Hepatocyte (in vitro differentiated cells): Measurements from ENCODE around the gene ATAD2B. TPM values are rescaled to one million over a fixed set of nuclear protein-coding genes. Genes with fewer than 3 reads are reported as not detected.
A peak's percentile ranks its signal among the peaks of the same experiment; 100 is the strongest.

Experiments
- DNase-seq: peaks from one replicate; pipeline ENCODE4 v3.0.0-alpha.2; 2016; ENCODE audit warnings: low spot score
- H2AFZ ChIP-seq: fragments of 200-600 bp; sonication (generic); 2 replicates; pipeline ENCODE4 v1.6.0; 2016; ENCODE audit warnings: antibody characterized with exemption, mild to moderate bottlenecking
- H3K27ac ChIP-seq: fragments of 200-600 bp; sonication (generic); 2 replicates; pipeline ENCODE4 v1.5.1; 2016; ENCODE audit warnings: mild to moderate bottlenecking
- H3K27me3 ChIP-seq: fragments of 200-600 bp; sonication (generic); 2 replicates; pipeline ENCODE4 v1.6.1; 2016
- H3K36me3 ChIP-seq: fragments of 200-600 bp; sonication (generic); replicated peaks from 2 replicates; pipeline ENCODE4 v1.5.1; 2016; ENCODE audit warnings: low read depth; ENCODE audit not compliant: insufficient read depth
- H3K4me1 ChIP-seq: fragments of 200-600 bp; sonication (generic); 2 replicates; pipeline ENCODE4 v1.5.1; 2016; ENCODE audit warnings: mild to moderate bottlenecking, moderate library complexity; ENCODE audit not compliant: insufficient read depth
- H3K4me2 ChIP-seq: fragments of 200-600 bp; sonication (generic); 2 replicates; pipeline ENCODE4 v1.6.0; 2016
- H3K4me3 ChIP-seq: fragments of 200-600 bp; sonication (generic); 2 replicates; pipeline ENCODE4 v1.5.1; 2016; ENCODE audit warnings: mild to moderate bottlenecking
- H3K79me2 ChIP-seq: fragments of 200-600 bp; sonication (generic); 2 replicates; pipeline ENCODE4 v1.6.0; 2017; ENCODE audit warnings: mild to moderate bottlenecking
- H3K9me2 ChIP-seq: fragments of 200-600 bp; sonication (generic); replicated peaks from 2 replicates; pipeline ENCODE4 v1.6.0; 2017; ENCODE audit warnings: mild to moderate bottlenecking; ENCODE audit not compliant: insufficient read depth
- H3K9me3 ChIP-seq: fragments of 200-600 bp; sonication (generic); 2 replicates; pipeline ENCODE4 v1.5.1; 2016; ENCODE audit warnings: low read depth, mild to moderate bottlenecking
- H4K20me1 ChIP-seq: fragments of 200-600 bp; sonication (generic); 2 replicates; pipeline ENCODE4 v1.6.0; 2016; ENCODE audit warnings: mild to moderate bottlenecking; ENCODE audit not compliant: insufficient read depth, poor library complexity, severe bottlenecking
- EZH2 ChIP-seq: fragments of 200-600 bp; sonication (generic); IDR thresholded peaks from 2 replicates; pipeline ENCODE4 v1.6.1; 2016; ENCODE audit warnings: antibody characterized with exemption, mild to moderate bottlenecking, borderline replicate concordance
- EZH2phosphoT487 ChIP-seq: fragments of 200-600 bp; sonication (generic); IDR thresholded peaks from one replicate; pipeline ENCODE4 v1.6.1; 2018; ENCODE audit warnings: antibody characterized with exemption, mild to moderate bottlenecking, low read depth, moderate library complexity; ENCODE audit not compliant: unreplicated experiment, severe bottlenecking
- WGBS: methylation state at CpG from one replicate; pipeline ENCODE4 v1.1.6; 2016; ENCODE audit warnings: low lambda C conversion rate; ENCODE audit errors: missing lambda C conversion rate; 5-methylcytosine and 5-hydroxymethylcytosine counted together
- polyA plus RNA-seq: library from polyadenylated mRNA; unstranded; fragments of >200 nt; fragmentation: Nextera tagmentation; extraction: Ambion mirVana; gene quantifications from 2 replicates; pipeline ENCODE4 v1.2.1, GENCODE V29; 2016
- total RNA-seq: library from RNA; depleted of rRNA; stranded (reverse); fragments of >200 nt; gene quantifications from 2 replicates; pipeline ENCODE4 v1.2.3, GENCODE V29; 2014
- TF ChIP-seq, protein P1 (sequence below): fragments of 200-600 bp; sonication (generic); IDR thresholded peaks from 2 replicates; pipeline ENCODE4 v1.5.1; 2016; ENCODE audit warnings: antibody characterized with exemption, mild to moderate bottlenecking; ENCODE audit not compliant: poor library complexity

ATAD2B gene
- total and polyA plus RNA-seq, 2 experiments from 2014 or later, result 6.1 to 17.1 TPM

DNA sequence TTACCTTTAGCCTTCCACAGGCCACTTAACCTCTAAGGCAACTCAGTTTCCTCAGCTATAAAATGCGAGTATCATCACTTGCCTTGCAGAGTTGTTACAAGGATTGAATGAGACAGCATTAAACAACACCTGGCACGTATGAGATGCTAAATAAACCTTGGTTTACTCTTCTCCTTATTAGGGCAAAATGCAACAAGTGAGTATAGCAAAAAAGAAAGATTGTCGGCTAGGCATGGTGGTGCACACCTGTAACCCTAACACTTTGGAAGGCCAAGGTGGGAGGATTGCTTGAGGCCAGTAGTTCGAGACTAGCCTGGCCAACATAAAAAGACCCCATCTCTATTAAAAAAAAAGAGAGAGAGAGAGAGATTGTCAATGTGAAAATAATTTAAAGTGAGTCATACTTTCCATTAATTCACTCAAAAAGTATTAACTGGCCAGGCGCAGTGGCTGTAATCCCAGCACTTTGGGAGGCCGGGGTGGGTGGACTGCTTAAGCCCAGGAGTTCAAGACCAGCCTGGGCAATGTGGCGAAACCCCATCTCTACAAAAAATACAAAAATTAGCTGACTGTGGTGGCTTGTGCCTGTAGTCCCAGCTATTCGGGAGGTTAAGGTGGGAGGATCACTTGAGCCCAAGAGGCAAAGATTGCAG, 8.0 kb downstream of the ATAD2B start:
- Histone ChIP-seq H3K79me2 (peaks cover 99% of the 10 kb centered on the region), H3K27ac (no peak overlapping the region), H3K4me1 (no peaks in the 10 kb centered on the region), H4K20me1 (peaks cover 56% of the 10 kb centered on the region), H3K4me3 (no peak overlapping the region), H3K9me2 (no peaks in the 10 kb centered on the region), H3K4me2 (no peak overlapping the region), H2AFZ (no peak overlapping the region), H3K36me3 (no peaks in the 10 kb centered on the region), H3K9me3 (no peaks in the 10 kb centered on the region), H3K27me3 (no peaks in the 10 kb centered on the region)
- DNase-seq, result no peak
- TF ChIP-seq, protein P1, sequence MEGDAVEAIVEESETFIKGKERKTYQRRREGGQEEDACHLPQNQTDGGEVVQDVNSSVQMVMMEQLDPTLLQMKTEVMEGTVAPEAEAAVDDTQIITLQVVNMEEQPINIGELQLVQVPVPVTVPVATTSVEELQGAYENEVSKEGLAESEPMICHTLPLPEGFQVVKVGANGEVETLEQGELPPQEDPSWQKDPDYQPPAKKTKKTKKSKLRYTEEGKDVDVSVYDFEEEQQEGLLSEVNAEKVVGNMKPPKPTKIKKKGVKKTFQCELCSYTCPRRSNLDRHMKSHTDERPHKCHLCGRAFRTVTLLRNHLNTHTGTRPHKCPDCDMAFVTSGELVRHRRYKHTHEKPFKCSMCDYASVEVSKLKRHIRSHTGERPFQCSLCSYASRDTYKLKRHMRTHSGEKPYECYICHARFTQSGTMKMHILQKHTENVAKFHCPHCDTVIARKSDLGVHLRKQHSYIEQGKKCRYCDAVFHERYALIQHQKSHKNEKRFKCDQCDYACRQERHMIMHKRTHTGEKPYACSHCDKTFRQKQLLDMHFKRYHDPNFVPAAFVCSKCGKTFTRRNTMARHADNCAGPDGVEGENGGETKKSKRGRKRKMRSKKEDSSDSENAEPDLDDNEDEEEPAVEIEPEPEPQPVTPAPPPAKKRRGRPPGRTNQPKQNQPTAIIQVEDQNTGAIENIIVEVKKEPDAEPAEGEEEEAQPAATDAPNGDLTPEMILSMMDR, result no peak
- TF ChIP-seq EZH2phosphoT487 (no peak), EZH2 (no peak)
- 95% methylated on average over 8 of the region's 8 CpGs for WGBS

DNA sequence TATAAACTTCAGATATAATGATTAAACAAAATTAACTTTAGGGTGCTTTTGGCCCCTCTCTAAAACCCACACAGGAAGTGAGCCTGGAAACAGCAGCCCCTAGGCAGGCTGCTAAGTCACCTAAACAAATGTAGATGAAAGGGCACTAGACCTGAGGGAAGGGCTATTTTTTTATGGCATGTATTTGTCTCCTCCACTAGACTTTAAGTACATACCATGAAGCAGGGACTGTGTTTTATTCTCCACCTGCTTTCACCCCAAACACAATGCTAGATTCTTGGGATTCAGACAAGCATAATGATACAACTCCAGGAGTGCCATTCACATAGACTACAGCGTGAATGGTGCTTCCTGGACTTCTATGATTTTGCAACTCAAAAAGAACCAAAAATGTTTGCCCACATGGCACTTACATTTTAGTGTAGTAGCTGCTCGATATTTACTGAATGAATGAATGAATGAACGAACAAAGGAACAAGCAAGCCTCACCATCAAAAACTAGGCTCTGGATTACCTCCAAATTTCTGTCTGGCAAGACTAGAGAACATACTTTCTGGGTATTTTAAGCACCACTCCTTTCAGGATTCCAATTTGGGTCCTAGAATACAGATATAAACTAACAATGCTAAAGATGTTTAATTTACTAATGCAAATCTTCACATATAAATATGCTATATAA, 10.1 kb downstream of the ATAD2B start:
- Histone ChIP-seq H3K9me2 (no peaks in the 10 kb centered on the region), H3K27me3 (no peaks in the 10 kb centered on the region), H3K4me2 (no peak overlapping the region), H2AFZ (no peak overlapping the region), H4K20me1 (peaks cover 48% of the 10 kb centered on the region), H3K4me1 (no peaks in the 10 kb centered on the region), H3K9me3 (no peaks in the 10 kb centered on the region), H3K4me3 (no peak overlapping the region), H3K27ac (peak overlapping the region; percentile 18), H3K79me2 (peaks cover 100% of the 10 kb centered on the region), H3K36me3 (no peaks in the 10 kb centered on the region)
- WGBS, result 89% methylated on average over 3 of the region's 3 CpGs
- TF ChIP-seq EZH2 (no peak), EZH2phosphoT487 (no peak)
- TF ChIP-seq, protein P1, result no peak
- no peak for DNase-seq

DNA sequence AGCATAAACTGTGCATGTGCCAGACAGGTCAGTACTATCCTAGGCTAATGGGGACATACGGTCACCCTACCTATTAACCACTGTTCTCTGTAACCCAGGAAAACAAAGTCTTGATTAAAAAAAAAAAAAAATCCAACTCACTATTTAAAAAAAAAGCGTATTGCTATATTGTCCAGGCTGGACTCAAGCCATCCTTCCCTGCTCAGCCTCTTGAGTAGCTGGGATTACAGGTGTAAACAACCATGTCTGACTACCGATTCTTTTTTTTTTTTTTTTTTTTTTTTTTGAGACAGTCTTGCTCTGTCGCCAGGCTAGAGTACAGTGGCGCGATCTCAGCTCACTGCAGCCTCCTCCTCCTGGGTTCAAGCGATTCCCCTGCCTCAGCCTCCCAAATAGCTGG, 11.6 kb downstream of the ATAD2B start:
- Histone ChIP-seq H3K79me2 (peaks cover 100% of the 10 kb centered on the region), H3K4me1 (no peaks in the 10 kb centered on the region), H3K4me2 (no peak overlapping the region), H3K36me3 (no peaks in the 10 kb centered on the region), H3K9me2 (no peaks in the 10 kb centered on the region), H3K27me3 (no peaks in the 10 kb centered on the region), H2AFZ (no peak overlapping the region), H3K27ac (no peak overlapping the region), H3K4me3 (no peak overlapping the region), H4K20me1 (peaks cover 35% of the 10 kb centered on the region), H3K9me3 (no peaks in the 10 kb centered on the region)
- DNase-seq, result no peak
- 89% methylated on average over 6 of the region's 7 CpGs for WGBS
- TF ChIP-seq, protein P1, result no peak
- TF ChIP-seq EZH2phosphoT487 (no peak), EZH2 (no peak)
